Type B pancreatic cell (in vitro differentiated cells): ENCODE measurements around the gene ADAMTSL1. TPM values are rescaled to one million over a fixed set of nuclear protein-coding genes. Genes with fewer than 3 reads are reported as not detected.

Experiments
- DNase-seq: peaks from one replicate; pipeline ENCODE4 v3.0.0; 2021; ENCODE audit warnings: mixed read lengths; ENCODE audit not compliant: unreplicated experiment; ENCODE audit errors: extremely low spot score
- H3K27ac Mint-ChIP-seq: 2 replicates; pipeline ENCODE4 v1.8.0; 2021; ENCODE audit warnings: mild to moderate bottlenecking, mixed read lengths
- H3K27me3 Mint-ChIP-seq: 2 replicates; pipeline ENCODE4 v1.8.0; 2021; ENCODE audit warnings: mixed read lengths
- H3K36me3 Mint-ChIP-seq: 2 replicates; pipeline ENCODE4 v1.8.0; 2021; ENCODE audit warnings: mixed read lengths
- H3K4me1 Mint-ChIP-seq: one replicate; pipeline ENCODE4 v1.8.0; 2021; ENCODE audit warnings: mixed read lengths; ENCODE audit not compliant: unreplicated experiment
- H3K4me3 Mint-ChIP-seq: 2 replicates; pipeline ENCODE4 v1.8.0; 2021; ENCODE audit warnings: mild to moderate bottlenecking, mixed read lengths
- H3K9me3 Mint-ChIP-seq: 2 replicates; pipeline ENCODE4 v1.8.0; 2021; ENCODE audit warnings: mixed read lengths
- CTCF ChIP-seq: fragments of 200-600 bp; sonication (generic); conservative IDR thresholded peaks from 2 replicates; pipeline ENCODE4 v1.5.0; 2021; ENCODE audit warnings: antibody characterized with exemption, mild to moderate bottlenecking
- total RNA-seq: library from RNA; stranded (reverse); gene quantifications from 2 replicates; pipeline ENCODE4 v1.2.1, GENCODE V29; 2021; ENCODE audit warnings: low replicate concordance

The ADAMTSL1 gene
- total RNA-seq, 1 donor from 2014 or later = 28.6 TPM

DNA sequence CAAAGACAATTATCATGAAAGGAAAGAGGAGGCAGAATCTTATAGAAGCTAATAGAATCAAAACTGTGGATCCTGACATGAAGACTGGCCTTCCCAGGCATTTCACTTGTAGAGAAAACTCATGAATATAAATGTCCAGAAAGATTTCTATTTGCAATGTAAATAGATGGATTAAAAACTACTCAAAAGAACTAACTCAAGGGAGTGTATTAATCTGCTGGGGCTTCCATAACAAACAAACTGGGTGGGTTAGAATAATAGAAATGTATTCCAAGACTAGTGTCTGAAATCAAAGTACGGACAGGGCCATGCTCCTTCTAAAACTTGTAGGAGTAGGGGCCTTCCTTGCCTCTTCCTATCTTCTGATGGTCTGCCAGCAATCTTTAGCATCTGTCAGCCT is 267.4 kb downstream of the ADAMTSL1 start:
- no peak overlapping the region for H3K4me3 Mint-ChIP-seq
- peaks cover 7% of the 10 kb centered on the region for H3K36me3 Mint-ChIP-seq
- DNase-seq = no peak
- no peak for TF ChIP-seq CTCF
- H3K27ac Mint-ChIP-seq = no peak overlapping the region
- peaks cover 10% of the 10 kb centered on the region for H3K9me3 Mint-ChIP-seq
- H3K4me1 Mint-ChIP-seq = peaks cover 28% of the 10 kb centered on the region
- no peaks in the 10 kb centered on the region for H3K27me3 Mint-ChIP-seq

GRCh38 chr9:18741945-18742344 is 268.0 kb downstream of the ADAMTSL1 start:
- TF ChIP-seq CTCF = no peak
- Mint-ChIP-seq H3K36me3 (peaks cover 7% of the 10 kb centered on the region), H3K27me3 (no peaks in the 10 kb centered on the region), H3K4me3 (no peak overlapping the region), H3K4me1 (peaks cover 28% of the 10 kb centered on the region), H3K27ac (no peak overlapping the region), H3K9me3 (peaks cover 10% of the 10 kb centered on the region)
- no peak for DNase-seq

DNA sequence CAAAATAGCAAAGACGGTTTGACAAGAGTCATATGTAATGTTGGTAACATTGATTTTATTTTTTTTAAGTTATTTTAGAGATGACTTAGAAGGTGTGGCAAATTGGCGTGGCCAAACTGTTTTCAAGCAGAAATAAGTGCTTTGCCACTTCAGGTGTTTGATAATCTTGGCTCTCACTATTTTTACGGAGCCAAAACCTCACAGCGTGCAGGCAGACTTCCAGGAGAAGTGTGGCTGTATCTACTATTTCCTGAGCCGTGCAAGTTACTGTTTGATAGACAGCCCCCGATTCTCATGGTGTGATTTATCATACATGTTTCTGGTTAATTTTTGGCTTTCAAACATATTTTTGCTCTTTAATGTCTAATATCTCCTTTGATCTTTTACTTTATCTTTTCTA is 269.5 kb downstream of the ADAMTSL1 start:
- Mint-ChIP-seq H3K4me1 (peaks cover 29% of the 10 kb centered on the region), H3K4me3 (no peak overlapping the region), H3K27me3 (no peaks in the 10 kb centered on the region), H3K36me3 (peaks cover 7% of the 10 kb centered on the region), H3K27ac (no peak overlapping the region), H3K9me3 (peaks cover 10% of the 10 kb centered on the region)
- no peak for DNase-seq
- no peak for TF ChIP-seq CTCF

- Mint-ChIP-seq H3K27ac (no peak overlapping the region), H3K4me1 (peaks cover 26% of the 10 kb centered on the region), H3K36me3 (peaks cover 7% of the 10 kb centered on the region), H3K9me3 (peaks cover 10% of the 10 kb centered on the region), H3K27me3 (no peaks in the 10 kb centered on the region), H3K4me3 (no peak overlapping the region)
- no peak for TF ChIP-seq CTCF
- DNase-seq = no peak
Observed at GRCh38 chr9:18743971-18744370, 270.0 kb downstream of the ADAMTSL1 start.

DNA sequence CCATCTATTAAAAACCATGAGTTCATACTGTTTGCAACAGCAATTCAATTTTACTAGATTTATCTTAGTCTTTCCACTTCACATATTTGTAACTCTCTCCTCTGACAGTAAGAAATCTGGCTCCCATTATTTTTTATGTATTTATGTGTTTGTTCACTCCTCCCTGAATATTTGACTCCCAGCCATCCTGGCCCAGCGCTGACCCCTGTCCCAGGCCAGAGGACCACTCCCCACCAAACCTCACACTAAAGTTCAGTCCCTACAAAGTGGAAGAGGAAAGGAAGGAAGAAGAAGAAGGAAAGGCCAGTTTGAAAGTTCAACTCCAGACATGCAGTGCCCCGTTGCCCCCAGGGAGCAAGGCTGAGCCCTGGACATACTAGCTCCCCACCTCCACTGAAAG is 271.8 kb downstream of the ADAMTSL1 start:
- no peak overlapping the region for H3K4me3 Mint-ChIP-seq
- H3K27me3 Mint-ChIP-seq = no peaks in the 10 kb centered on the region
- H3K27ac Mint-ChIP-seq = no peak overlapping the region
- H3K4me1 Mint-ChIP-seq = peaks cover 17% of the 10 kb centered on the region
- no peak for TF ChIP-seq CTCF
- DNase-seq = no peak
- H3K36me3 Mint-ChIP-seq = peaks cover 7% of the 10 kb centered on the region
- peaks cover 10% of the 10 kb centered on the region for H3K9me3 Mint-ChIP-seq

DNA sequence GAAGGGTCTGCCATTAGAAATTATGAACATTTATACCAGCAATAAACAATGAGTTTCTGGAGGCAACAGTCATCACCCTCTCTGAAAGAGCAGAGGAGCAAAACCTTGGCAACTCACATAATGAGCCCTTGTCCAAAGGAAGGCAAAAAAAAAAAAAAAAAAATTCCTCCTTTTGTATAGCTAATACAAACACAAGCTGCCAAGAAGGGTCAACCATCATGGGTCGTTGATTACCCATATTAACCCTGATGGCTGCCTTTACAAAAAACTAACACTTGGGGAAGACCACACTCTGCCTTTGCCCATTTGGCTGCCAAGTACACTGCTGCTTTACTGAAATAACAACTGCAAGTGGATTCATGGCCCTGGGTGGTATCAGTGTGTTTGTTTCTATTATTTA is 272.7 kb downstream of the ADAMTSL1 start:
- no peak overlapping the region for H3K27ac Mint-ChIP-seq

More for the DNA sequence above, 272.7 kb downstream of the ADAMTSL1 start:
- TF ChIP-seq CTCF = no peak
- DNase-seq = no peak
- peaks cover 8% of the 10 kb centered on the region for H3K9me3 Mint-ChIP-seq
- H3K4me1 Mint-ChIP-seq = peaks cover 14% of the 10 kb centered on the region
- peaks cover 7% of the 10 kb centered on the region for H3K36me3 Mint-ChIP-seq
- no peak overlapping the region for H3K4me3 Mint-ChIP-seq
- H3K27me3 Mint-ChIP-seq = no peaks in the 10 kb centered on the region
